WTC11 (cell line): ENCODE data around the gene CCDC12. TPM values are rescaled to one million over a fixed set of nuclear protein-coding genes. Genes with fewer than 3 reads are reported as not detected.

Source experiments
- ATAC-seq: fragments of 200-7000 bp; cut with Tn5 transposase; 2 replicates; pipeline ENCODE4 v1.10.0; 2021; ENCODE audit warnings: mild to moderate bottlenecking, moderate library complexity
- CTCF ChIA-PET: fragments of 300-600 bp; sonication (Branson Sonifier 250); formaldehyde crosslinking; loops from one replicate; lab custom pipeline; 2021; ENCODE audit warnings: antibody characterized with exemption; lab: Charles Lee
- POLR2A ChIA-PET: fragments of 350-600 bp; sonication (Branson Sonifier 250); formaldehyde crosslinking; loops from one replicate; lab custom pipeline; 2021; ENCODE audit warnings: antibody characterized with exemption; lab: Charles Lee
- DNase-seq: peaks from one replicate; pipeline ENCODE4 v3.0.0; 2021; ENCODE audit warnings: low spot score
- H3K27ac Mint-ChIP-seq: 2 replicates; pipeline ENCODE4 v1.8.0; 2021; ENCODE audit warnings: mixed read lengths
- H3K27me3 Mint-ChIP-seq: 2 replicates; pipeline ENCODE4 v1.8.0; 2021; ENCODE audit warnings: low read depth, mild to moderate bottlenecking, moderate library complexity, mixed read lengths
- H3K36me3 Mint-ChIP-seq: 2 replicates; pipeline ENCODE4 v1.8.0; 2021; ENCODE audit warnings: mixed read lengths
- H3K4me1 Mint-ChIP-seq: 2 replicates; pipeline ENCODE4 v1.8.0; 2022; ENCODE audit warnings: mixed read lengths
- H3K4me3 Mint-ChIP-seq: 2 replicates; pipeline ENCODE4 v1.8.0; 2021; ENCODE audit warnings: mild to moderate bottlenecking, moderate library complexity, mixed read lengths
- H3K9me3 Mint-ChIP-seq: 2 replicates; pipeline ENCODE4 v1.8.0; 2021; ENCODE audit warnings: mixed read lengths
- FOXJ3 ChIP-seq: sonication (generic); formaldehyde crosslinking; IDR thresholded peaks from 2 replicates; pipeline ENCODE4 v1.9.0; 2021; ENCODE audit warnings: missing genetic modification reagents, mild to moderate bottlenecking, borderline replicate concordance
- GABPB1 ChIP-seq: sonication (generic); formaldehyde crosslinking; IDR thresholded peaks from 2 replicates; pipeline ENCODE4 v1.8.1; 2023; ENCODE audit warnings: mild to moderate bottlenecking, missing genetic modification reagents
- GRHL2 ChIP-seq: fragments of 250-450 bp; sonication (Bioruptor Pico); IDR thresholded peaks from 2 replicates; pipeline ENCODE4 v1.8.0; 2022; ENCODE audit warnings: mild to moderate bottlenecking, moderate library complexity; ENCODE audit not compliant: insufficient replicate concordance, severe bottlenecking
- SMAD4 ChIP-seq: sonication (generic); formaldehyde crosslinking; IDR thresholded peaks from 2 replicates; pipeline ENCODE4 v1.8.0; 2022; ENCODE audit warnings: mild to moderate bottlenecking, missing genetic modification reagents
- TCF7 ChIP-seq: sonication (generic); formaldehyde crosslinking; IDR thresholded peaks from 2 replicates; pipeline ENCODE4 v1.8.0; 2022; ENCODE audit warnings: mild to moderate bottlenecking, low read depth, missing genetic modification reagents, moderate library complexity
- ZNF121 ChIP-seq: sonication (generic); formaldehyde crosslinking; IDR thresholded peaks from 2 replicates; pipeline ENCODE4 v1.8.0; 2023; ENCODE audit warnings: missing genetic modification reagents
- ZNF219 ChIP-seq: sonication (generic); formaldehyde crosslinking; IDR thresholded peaks from 2 replicates; pipeline ENCODE4 v1.8.0; 2023; ENCODE audit warnings: missing genetic modification reagents, mild to moderate bottlenecking, borderline replicate concordance
- total RNA-seq: library from RNA; stranded (reverse); gene quantifications from 3 replicates; pipeline ENCODE4 v1.2.3, GENCODE V29; 2021
- TF ChIP-seq, protein P1 (sequence below): fragments of 250-450 bp; sonication (Bioruptor Pico); IDR thresholded peaks from 2 replicates; pipeline ENCODE4 v1.9.0; 2021; ENCODE audit warnings: mild to moderate bottlenecking, borderline replicate concordance
- TF ChIP-seq, protein P2 (sequence below): sonication (generic); formaldehyde crosslinking; IDR thresholded peaks from 2 replicates; pipeline ENCODE4 v1.8.0; 2022; ENCODE audit warnings: mild to moderate bottlenecking, missing genetic modification reagents
- TF ChIP-seq, protein P3 (sequence below): sonication (generic); formaldehyde crosslinking; IDR thresholded peaks from 2 replicates; pipeline ENCODE4 v1.8.0; 2022; ENCODE audit warnings: missing genetic modification reagents
- TF ChIP-seq, protein P4 (sequence below): sonication (generic); formaldehyde crosslinking; IDR thresholded peaks from 2 replicates; pipeline ENCODE4 v1.8.0; 2022; ENCODE audit warnings: mild to moderate bottlenecking, missing genetic modification reagents
- TF ChIP-seq, protein P5 (sequence below): sonication (generic); formaldehyde crosslinking; conservative IDR thresholded peaks from 2 replicates; pipeline ENCODE4 v1.8.1; 2022; ENCODE audit warnings: mild to moderate bottlenecking, missing genetic modification reagents

Gene CCDC12
- total RNA-seq, 1 experiment from 2014 or later = 59.1 TPM

DNA sequence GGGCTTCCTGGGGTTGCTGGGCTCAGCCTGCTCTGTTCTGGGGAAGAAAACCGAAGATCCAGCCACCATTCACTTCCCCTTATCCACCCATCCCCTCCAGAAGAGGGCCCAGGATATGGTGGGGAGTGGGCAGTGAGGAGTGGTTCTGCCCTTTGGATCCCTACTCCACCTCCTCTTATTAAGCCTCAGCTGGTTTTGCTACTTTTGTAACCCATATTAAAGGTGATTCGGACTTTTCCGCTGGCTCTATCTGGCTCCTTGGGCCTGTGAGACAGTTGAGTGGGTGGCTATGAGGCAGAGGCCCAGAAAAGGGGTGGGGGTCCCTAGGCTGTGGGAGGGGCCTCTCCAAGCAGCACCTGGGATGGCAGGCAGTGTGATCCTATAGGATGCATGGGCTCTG is 36.7 kb upstream of the CCDC12 start:
- TF ChIP-seq ZNF121 (no peak), ZNF219 (CRISPR knock-in tag) (no peak), TCF7 (CRISPR knock-in tag) (no peak), GRHL2 (CRISPR knock-in tag) (no peak), GABPB1 (CRISPR knock-in tag) (no peak), FOXJ3 (no peak)
- TF ChIP-seq, protein P1, sequence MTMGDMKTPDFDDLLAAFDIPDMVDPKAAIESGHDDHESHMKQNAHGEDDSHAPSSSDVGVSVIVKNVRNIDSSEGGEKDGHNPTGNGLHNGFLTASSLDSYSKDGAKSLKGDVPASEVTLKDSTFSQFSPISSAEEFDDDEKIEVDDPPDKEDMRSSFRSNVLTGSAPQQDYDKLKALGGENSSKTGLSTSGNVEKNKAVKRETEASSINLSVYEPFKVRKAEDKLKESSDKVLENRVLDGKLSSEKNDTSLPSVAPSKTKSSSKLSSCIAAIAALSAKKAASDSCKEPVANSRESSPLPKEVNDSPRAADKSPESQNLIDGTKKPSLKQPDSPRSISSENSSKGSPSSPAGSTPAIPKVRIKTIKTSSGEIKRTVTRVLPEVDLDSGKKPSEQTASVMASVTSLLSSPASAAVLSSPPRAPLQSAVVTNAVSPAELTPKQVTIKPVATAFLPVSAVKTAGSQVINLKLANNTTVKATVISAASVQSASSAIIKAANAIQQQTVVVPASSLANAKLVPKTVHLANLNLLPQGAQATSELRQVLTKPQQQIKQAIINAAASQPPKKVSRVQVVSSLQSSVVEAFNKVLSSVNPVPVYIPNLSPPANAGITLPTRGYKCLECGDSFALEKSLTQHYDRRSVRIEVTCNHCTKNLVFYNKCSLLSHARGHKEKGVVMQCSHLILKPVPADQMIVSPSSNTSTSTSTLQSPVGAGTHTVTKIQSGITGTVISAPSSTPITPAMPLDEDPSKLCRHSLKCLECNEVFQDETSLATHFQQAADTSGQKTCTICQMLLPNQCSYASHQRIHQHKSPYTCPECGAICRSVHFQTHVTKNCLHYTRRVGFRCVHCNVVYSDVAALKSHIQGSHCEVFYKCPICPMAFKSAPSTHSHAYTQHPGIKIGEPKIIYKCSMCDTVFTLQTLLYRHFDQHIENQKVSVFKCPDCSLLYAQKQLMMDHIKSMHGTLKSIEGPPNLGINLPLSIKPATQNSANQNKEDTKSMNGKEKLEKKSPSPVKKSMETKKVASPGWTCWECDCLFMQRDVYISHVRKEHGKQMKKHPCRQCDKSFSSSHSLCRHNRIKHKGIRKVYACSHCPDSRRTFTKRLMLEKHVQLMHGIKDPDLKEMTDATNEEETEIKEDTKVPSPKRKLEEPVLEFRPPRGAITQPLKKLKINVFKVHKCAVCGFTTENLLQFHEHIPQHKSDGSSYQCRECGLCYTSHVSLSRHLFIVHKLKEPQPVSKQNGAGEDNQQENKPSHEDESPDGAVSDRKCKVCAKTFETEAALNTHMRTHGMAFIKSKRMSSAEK (CRISPR knock-in tag) = no peak
- TF ChIP-seq, protein P2, sequence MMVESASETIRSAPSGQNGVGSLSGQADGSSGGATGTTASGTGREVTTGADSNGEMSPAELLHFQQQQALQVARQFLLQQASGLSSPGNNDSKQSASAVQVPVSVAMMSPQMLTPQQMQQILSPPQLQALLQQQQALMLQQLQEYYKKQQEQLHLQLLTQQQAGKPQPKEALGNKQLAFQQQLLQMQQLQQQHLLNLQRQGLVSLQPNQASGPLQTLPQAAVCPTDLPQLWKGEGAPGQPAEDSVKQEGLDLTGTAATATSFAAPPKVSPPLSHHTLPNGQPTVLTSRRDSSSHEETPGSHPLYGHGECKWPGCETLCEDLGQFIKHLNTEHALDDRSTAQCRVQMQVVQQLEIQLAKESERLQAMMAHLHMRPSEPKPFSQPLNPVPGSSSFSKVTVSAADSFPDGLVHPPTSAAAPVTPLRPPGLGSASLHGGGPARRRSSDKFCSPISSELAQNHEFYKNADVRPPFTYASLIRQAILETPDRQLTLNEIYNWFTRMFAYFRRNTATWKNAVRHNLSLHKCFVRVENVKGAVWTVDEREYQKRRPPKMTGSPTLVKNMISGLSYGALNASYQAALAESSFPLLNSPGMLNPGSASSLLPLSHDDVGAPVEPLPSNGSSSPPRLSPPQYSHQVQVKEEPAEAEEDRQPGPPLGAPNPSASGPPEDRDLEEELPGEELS = no peak
- TF ChIP-seq, protein P3, sequence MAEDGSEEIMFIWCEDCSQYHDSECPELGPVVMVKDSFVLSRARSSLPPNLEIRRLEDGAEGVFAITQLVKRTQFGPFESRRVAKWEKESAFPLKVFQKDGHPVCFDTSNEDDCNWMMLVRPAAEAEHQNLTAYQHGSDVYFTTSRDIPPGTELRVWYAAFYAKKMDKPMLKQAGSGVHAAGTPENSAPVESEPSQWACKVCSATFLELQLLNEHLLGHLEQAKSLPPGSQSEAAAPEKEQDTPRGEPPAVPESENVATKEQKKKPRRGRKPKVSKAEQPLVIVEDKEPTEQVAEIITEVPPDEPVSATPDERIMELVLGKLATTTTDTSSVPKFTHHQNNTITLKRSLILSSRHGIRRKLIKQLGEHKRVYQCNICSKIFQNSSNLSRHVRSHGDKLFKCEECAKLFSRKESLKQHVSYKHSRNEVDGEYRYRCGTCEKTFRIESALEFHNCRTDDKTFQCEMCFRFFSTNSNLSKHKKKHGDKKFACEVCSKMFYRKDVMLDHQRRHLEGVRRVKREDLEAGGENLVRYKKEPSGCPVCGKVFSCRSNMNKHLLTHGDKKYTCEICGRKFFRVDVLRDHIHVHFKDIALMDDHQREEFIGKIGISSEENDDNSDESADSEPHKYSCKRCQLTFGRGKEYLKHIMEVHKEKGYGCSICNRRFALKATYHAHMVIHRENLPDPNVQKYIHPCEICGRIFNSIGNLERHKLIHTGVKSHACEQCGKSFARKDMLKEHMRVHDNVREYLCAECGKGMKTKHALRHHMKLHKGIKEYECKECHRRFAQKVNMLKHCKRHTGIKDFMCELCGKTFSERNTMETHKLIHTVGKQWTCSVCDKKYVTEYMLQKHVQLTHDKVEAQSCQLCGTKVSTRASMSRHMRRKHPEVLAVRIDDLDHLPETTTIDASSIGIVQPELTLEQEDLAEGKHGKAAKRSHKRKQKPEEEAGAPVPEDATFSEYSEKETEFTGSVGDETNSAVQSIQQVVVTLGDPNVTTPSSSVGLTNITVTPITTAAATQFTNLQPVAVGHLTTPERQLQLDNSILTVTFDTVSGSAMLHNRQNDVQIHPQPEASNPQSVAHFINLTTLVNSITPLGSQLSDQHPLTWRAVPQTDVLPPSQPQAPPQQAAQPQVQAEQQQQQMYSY (CRISPR knock-in tag) = no peak
- TF ChIP-seq, protein P4, sequence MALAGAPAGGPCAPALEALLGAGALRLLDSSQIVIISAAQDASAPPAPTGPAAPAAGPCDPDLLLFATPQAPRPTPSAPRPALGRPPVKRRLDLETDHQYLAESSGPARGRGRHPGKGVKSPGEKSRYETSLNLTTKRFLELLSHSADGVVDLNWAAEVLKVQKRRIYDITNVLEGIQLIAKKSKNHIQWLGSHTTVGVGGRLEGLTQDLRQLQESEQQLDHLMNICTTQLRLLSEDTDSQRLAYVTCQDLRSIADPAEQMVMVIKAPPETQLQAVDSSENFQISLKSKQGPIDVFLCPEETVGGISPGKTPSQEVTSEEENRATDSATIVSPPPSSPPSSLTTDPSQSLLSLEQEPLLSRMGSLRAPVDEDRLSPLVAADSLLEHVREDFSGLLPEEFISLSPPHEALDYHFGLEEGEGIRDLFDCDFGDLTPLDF (CRISPR knock-in tag) = no peak
- TF ChIP-seq, protein P5, sequence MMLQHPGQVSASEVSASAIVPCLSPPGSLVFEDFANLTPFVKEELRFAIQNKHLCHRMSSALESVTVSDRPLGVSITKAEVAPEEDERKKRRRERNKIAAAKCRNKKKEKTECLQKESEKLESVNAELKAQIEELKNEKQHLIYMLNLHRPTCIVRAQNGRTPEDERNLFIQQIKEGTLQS (CRISPR knock-in tag) = no peak
- no peak for ATAC-seq
- peaks cover 15% of the 10 kb centered on the region for H3K4me1 Mint-ChIP-seq
- no peak overlapping the region; the same call in 1 of the 2 replicates for H3K27ac Mint-ChIP-seq
- POLR2A ChIA-PET = no interaction called here
- DNase-seq = no peak
- peaks cover 10% of the 10 kb centered on the region for H3K36me3 Mint-ChIP-seq
- no peaks in the 10 kb centered on the region for H3K27me3 Mint-ChIP-seq
- CTCF ChIA-PET = no interaction called here
- no peak overlapping the region for H3K4me3 Mint-ChIP-seq
- H3K9me3 Mint-ChIP-seq = no peaks in the 10 kb centered on the region

DNA sequence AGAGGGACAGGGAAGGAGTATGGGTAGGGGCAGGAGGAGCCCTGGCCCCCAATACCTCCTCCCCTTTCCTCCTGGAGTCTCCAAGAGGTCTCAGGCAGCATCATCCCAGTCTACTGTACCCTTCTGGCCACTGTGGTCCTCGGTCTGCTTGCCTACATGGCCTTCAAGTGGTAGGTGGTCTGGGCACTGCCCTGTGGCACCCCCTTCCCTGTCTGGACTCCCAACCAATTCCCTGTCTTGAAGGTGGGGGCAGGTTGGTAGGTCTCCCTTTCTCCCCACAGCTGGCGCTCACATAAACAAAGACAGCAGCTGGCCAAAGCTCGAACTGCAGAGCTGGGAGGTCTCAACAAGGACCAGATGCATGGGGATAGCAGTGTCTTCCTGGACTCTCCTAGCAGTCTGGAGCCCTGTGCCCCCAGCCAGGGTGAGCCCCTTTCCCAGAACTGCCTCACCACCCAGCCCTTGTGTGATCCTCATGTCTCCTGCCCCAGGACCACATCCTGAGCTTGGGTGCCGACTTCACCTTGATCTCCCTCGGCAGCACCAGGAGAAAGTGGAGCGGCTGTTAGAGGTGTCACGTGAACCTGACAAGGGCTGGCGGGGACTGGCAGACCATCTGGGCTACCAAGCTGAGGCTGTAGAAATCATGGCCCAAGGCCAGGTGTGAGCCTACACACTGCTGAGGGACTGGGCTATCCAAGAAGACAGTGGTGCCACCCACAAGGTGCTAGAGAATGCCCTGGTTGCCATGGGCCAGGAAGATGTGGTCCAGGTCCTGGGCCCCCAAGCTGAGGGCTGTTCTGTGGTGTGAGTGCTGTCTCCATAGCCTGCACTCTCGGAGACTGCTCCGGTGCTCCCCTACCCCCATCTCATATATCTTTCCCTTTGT is 36.0 kb upstream of the CCDC12 start:
- POLR2A ChIA-PET = no interaction called here
- Mint-ChIP-seq H3K36me3 (peaks cover 7% of the 10 kb centered on the region), H3K4me3 (no peak overlapping the region), H3K9me3 (no peaks in the 10 kb centered on the region), H3K27ac (no peak overlapping the region), H3K27me3 (no peaks in the 10 kb centered on the region), H3K4me1 (peaks cover 13% of the 10 kb centered on the region)
- TF ChIP-seq SMAD4 = no peak
- ATAC-seq = no peak
- CTCF ChIA-PET = no interaction called here
- DNase-seq = no peak
